ENCODE data around the gene IL1RL1.

IL1RL1 gene

GRCh38 chr2:102269200-102269524 lies 42.2 kb upstream of the IL1RL1 start:
- TF ChIP-seq, protein P1, sequence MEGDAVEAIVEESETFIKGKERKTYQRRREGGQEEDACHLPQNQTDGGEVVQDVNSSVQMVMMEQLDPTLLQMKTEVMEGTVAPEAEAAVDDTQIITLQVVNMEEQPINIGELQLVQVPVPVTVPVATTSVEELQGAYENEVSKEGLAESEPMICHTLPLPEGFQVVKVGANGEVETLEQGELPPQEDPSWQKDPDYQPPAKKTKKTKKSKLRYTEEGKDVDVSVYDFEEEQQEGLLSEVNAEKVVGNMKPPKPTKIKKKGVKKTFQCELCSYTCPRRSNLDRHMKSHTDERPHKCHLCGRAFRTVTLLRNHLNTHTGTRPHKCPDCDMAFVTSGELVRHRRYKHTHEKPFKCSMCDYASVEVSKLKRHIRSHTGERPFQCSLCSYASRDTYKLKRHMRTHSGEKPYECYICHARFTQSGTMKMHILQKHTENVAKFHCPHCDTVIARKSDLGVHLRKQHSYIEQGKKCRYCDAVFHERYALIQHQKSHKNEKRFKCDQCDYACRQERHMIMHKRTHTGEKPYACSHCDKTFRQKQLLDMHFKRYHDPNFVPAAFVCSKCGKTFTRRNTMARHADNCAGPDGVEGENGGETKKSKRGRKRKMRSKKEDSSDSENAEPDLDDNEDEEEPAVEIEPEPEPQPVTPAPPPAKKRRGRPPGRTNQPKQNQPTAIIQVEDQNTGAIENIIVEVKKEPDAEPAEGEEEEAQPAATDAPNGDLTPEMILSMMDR (IDR thresholded peaks at IDR 0.05; ENCODE audit: control extremely low read depth, extremely low read depth, low read depth, missing control alignments): no peak
- POLR2A ChIA-PET: no interaction called here
- DNase-seq (ENCODE audit: extremely low spot score): no peak
- CTCF ChIA-PET: interaction anchor here (0.9 to 1.3 kb wide), 4 partner anchors 15 to 32 kb away, joined by 3 to 5 read pairs (median 4); no protein-coding TSS in a partner anchor

DNA sequence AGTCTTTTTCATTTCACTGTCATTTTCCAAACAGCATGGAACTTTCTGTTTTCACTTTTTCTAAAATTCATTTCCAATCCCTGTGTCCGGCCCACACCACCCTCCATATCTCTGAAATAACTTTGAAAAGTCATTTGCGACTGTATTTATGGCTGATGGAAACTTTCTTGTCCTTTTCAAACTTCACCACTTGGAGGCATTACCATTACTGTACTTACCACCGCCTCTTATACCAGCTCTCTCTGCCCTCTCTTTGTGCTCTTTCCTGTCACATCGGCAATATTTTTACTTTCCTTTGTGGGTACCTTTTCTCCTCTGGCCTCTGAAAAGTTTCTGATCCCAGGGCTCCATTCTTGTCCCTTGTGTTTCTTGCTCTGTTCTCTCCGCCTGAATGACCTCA lies 39.5 kb upstream of the IL1RL1 start:
- DNase-seq (ENCODE audit: extremely low spot score): no peak
- TF ChIP-seq, protein P1 (IDR thresholded peaks at IDR 0.05; ENCODE audit: control extremely low read depth, extremely low read depth, low read depth, missing control alignments): no peak
- POLR2A ChIA-PET: no interaction called here
- CTCF ChIA-PET: interaction anchor here (1.5 kb wide), 1 partner anchor 32 kb away, joined by 4 read pairs; no protein-coding TSS in a partner anchor

GRCh38 chr2:102273619-102274211 lies 37.6 kb upstream of the IL1RL1 start:
- POLR2A ChIA-PET: no interaction called here
- CTCF ChIA-PET: interaction anchor here (1.3 to 2.4 kb wide), 3 partner anchors 11 to 33 kb away, joined by 5 to 7 read pairs (median 6); no protein-coding TSS in a partner anchor
- TF ChIP-seq, protein P1 (IDR thresholded peaks at IDR 0.05; ENCODE audit: control extremely low read depth, extremely low read depth, low read depth, missing control alignments): no peak
- DNase-seq (ENCODE audit: extremely low spot score): no peak

DNA sequence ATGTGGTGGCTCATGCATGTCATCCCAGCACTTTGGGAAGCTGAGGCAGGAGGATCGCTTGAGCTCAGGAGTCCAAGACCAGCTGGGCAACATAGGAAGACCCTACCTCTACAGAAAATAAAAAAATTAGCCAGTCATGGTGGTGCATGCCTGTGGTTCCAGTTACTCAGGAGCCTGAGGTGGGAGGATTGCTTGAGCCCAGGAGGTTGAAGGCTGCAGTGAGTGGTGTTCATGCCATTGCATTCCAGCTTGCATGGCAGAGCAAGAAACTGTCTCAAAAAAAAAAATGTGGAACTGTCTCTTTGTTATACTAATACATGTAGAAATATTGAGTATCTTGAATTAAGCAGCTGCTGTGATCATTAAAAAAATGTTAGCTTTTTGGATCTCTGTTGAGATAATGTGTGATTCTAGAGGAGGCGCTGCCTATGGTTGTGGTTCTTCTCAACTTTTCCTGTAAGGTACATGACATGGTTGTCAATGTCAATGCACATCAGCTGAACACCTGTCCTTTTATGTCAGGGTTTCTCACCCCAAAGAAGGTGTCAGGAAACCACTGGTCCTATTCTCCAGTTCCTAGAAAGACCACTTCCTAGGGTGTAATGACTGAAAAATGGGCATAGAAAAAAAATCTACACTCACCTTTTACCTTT lies 34.7 kb upstream of the IL1RL1 start:
- TF ChIP-seq, protein P1 (IDR thresholded peaks at IDR 0.05; ENCODE audit: control extremely low read depth, extremely low read depth, low read depth, missing control alignments): no peak
- POLR2A ChIA-PET: no interaction called here
- no peak for DNase-seq (ENCODE audit: extremely low spot score)
- CTCF ChIA-PET: interaction anchor here (0.7 to 2.9 kb wide), 6 partner anchors 13 to 197 kb away, joined by 3 to 8 read pairs (median 4); partner anchors contain the start of gene SLC9A4

- no peak for DNase-seq (ENCODE audit: extremely low spot score)
- ChIA-PET CTCF (interaction anchor here (1.3 to 2.9 kb wide), 4 partner anchors 9 to 196 kb away, joined by 3 to 8 read pairs (median 4); partner anchors contain the start of gene SLC9A4), POLR2A (no interaction called here)
- TF ChIP-seq, protein P1 (IDR thresholded peaks at IDR 0.05; ENCODE audit: control extremely low read depth, extremely low read depth, low read depth, missing control alignments): no peak
Measured at GRCh38 chr2:102277202-102277700, 34.1 kb upstream of the IL1RL1 start.

- POLR2A ChIA-PET: no interaction called here
- CTCF ChIA-PET: interaction anchor here (1.1 kb wide), 1 partner anchor 77 kb away, joined by 3 read pairs; the partner anchor contains the start of gene IL18R1
- no peak for DNase-seq (ENCODE audit: extremely low spot score)
- TF ChIP-seq, protein P1 (IDR thresholded peaks at IDR 0.05; ENCODE audit: control extremely low read depth, extremely low read depth, low read depth, missing control alignments): no peak
Measured at GRCh38 chr2:102278720-102279390, 32.5 kb upstream of the IL1RL1 start.

Data from GM10248 (cell line).